H1 (cell line): ENCODE measurements around the gene CDH8.

Experiments used
- CTCF ChIP-seq, 3 experiments: IDR thresholded peaks; 1 replicate in 2 of 3; 2 replicates in 1 of 3; pipeline versions ENCODE4 v1.5.1 to v1.6.1; 2011; ENCODE audit warnings: low read length in 3 of 3, mild to moderate bottlenecking in 3 of 3, inconsistent platforms in 2 of 3, low read depth in 1 of 3, moderate library complexity in 1 of 3; ENCODE audit not compliant: insufficient read depth in 1 of 3; ENCODE audit errors: control extremely low read depth in 1 of 3
- GTF2F1 ChIP-seq: IDR thresholded peaks from 2 replicates; pipeline ENCODE4 v1.6.1; 2012; ENCODE audit warnings: low read depth, low read length, improper control_type of control experiment, borderline replicate concordance
- KDM1A ChIP-seq: fragments of 200-600, 300-600 bp; sonication (generic); IDR thresholded peaks from 2 replicates; pipeline ENCODE4 v1.7.1; 2016; ENCODE audit warnings: mild to moderate bottlenecking, low read length, borderline replicate concordance

- no peak for TF ChIP-seq KDM1A
- TF ChIP-seq GTF2F1 = no peak
- no peak for TF ChIP-seq CTCF (IDR thresholded peaks at IDR 0.05; ENCODE audit: control extremely low read depth in 1 of 3, insufficient read depth in 1 of 3, low read depth in 1 of 3, low read length in 3 of 3)
Measured at GRCh38 chr16:61726125-61726524, 310.1 kb downstream of the CDH8 start.
